Breast epithelium (tissue), 3 donors: ENCODE measurements around the gene DHRS12.

Experiments
- POLR2A ChIP-seq: fragments of 450-650 bp; IDR thresholded peaks from one replicate; pipeline ENCODE4 v1.6.1; 2016; ENCODE audit warnings: antibody characterized with exemption, mild to moderate bottlenecking, moderate library complexity
- TF ChIP-seq, protein P1 (sequence below), 3 donors: fragments of 450-650 bp; IDR thresholded peaks; one replicate each; pipeline ENCODE4 v1.5.1; 2016 to 2017; ENCODE audit warnings: antibody characterized with exemption in 3 of 3, mild to moderate bottlenecking in 3 of 3, moderate library complexity in 3 of 3

- no peak for TF ChIP-seq POLR2A
- TF ChIP-seq, protein P1, sequence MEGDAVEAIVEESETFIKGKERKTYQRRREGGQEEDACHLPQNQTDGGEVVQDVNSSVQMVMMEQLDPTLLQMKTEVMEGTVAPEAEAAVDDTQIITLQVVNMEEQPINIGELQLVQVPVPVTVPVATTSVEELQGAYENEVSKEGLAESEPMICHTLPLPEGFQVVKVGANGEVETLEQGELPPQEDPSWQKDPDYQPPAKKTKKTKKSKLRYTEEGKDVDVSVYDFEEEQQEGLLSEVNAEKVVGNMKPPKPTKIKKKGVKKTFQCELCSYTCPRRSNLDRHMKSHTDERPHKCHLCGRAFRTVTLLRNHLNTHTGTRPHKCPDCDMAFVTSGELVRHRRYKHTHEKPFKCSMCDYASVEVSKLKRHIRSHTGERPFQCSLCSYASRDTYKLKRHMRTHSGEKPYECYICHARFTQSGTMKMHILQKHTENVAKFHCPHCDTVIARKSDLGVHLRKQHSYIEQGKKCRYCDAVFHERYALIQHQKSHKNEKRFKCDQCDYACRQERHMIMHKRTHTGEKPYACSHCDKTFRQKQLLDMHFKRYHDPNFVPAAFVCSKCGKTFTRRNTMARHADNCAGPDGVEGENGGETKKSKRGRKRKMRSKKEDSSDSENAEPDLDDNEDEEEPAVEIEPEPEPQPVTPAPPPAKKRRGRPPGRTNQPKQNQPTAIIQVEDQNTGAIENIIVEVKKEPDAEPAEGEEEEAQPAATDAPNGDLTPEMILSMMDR (IDR thresholded peaks at IDR 0.05), result no peak
These were observed 27.8 kb downstream of the DHRS12 start for GRCh38 chr13:51776179-51776578.
